IPS-18c (cell line): ENCODE results near the gene WNK4.
"Not testable (repeated sequence)": the region's sequence is repeated elsewhere in the genome, so short reads cannot be mapped to it uniquely, and the experiment has no call there.

Experiments used
- H3K4me3 ChIP-seq: 2 replicates; pipeline ENCODE4 v1.7.0; 2013; ENCODE audit warnings: low read depth, mild to moderate bottlenecking, low read length, moderate library complexity; ENCODE audit not compliant: insufficient read depth
- H3K9me3 ChIP-seq: one replicate; pipeline ENCODE4 v1.6.1; 2013; ENCODE audit warnings: mild to moderate bottlenecking, low read length, moderate library complexity; ENCODE audit not compliant: control insufficient read depth, insufficient read depth

Gene WNK4

DNA sequence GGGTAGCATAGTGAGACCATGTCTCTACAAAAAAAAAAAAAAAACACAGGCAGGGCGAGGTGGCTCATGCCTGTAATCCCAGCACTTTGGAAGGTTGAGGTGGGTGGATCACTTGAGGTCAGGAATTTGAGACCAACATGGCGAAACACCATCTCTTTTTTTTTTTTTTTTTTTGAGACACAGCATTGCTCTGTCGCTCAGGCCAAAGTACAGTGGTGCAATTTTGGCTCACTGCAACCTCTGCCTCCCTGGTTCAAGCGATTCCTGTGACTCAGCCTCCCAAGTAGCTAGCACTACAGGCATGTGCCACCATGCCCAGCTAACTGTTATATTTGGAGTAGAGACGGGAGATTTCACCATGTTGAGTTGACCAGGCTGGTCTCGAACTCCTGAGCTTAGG lies 14.3 kb upstream of the WNK4 start:
- Histone ChIP-seq H3K9me3 (no peaks in the 10 kb centered on the region), H3K4me3 (no peak overlapping the region)

GRCh38 chr17:42767512-42767911 lies 12.9 kb upstream of the WNK4 start:
- no peak overlapping the region for H3K4me3 ChIP-seq
- no peaks in the 10 kb centered on the region for H3K9me3 ChIP-seq

- H3K9me3 ChIP-seq, H3K4me3 ChIP-seq: not testable (repeated sequence)
Observed at GRCh38 chr17:42768006-42768405, 12.4 kb upstream of the WNK4 start.

- H3K9me3 ChIP-seq, H3K4me3 ChIP-seq: not testable (repeated sequence)
Observed at GRCh38 chr17:42769964-42770363, 10.4 kb upstream of the WNK4 start.

DNA sequence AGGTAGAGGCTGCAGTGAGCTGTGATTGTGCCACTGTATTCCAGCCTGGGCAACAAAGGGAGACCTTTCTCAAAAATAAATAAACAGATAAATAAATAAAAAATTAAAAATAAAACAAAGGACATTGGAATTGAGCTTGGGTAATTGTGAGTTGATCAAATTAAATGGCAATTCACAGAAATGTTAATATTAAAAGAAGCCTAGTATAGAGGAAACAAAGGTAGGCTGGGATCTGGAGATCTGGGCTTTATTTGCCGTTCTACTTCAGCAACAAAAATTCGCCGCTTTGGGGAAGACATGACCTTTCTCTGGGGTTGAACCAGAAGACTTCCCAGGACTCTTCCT lies 7.5 kb upstream of the WNK4 start:
- peak overlapping the region; percentile 91 for H3K4me3 ChIP-seq
- H3K9me3 ChIP-seq, result no peaks in the 10 kb centered on the region

DNA sequence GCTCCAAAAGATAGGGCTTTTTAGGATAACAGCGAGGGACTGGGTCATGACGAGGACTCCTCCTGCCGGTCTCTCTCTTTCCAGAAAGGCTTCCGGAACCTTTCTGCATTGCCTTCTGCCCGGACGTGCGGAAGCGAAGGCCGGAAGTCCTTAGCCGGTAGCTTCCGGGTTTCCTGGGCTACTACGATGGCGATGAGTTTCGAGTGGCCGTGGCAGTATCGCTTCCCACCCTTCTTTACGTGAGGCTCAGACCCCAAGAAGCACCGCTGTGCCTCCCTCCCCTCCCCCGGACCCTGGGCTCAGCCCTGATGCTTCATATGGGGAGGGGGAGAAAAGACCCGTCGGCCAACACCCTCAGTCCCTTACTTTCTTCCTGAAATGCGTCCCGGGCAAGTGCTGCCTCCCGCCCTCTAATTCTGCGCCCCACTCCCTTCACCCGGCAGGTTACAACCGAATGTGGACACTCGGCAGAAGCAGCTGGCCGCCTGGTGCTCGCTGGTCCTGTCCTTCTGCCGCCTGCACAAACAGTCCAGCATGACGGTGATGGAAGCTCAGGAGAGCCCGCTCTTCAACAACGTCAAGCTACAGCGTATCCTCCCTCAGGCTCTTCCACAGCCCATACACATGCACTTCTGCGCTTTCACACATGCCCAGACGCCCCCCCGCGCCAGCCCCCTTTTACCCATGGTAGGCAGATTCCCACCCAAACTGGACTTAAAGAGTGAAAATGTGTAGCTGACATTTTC lies 6.9 kb upstream of the WNK4 start, which contains the start of gene VPS25:
VPS25 (plus strand) TSS at position 160 of the 746 bp plus-strand sequence; CDS start at position 187, 27 bp downstream.
- Histone ChIP-seq H3K9me3 (no peaks in the 10 kb centered on the region), H3K4me3 (peak within 1 kb of the TSS; percentile 91)

DNA sequence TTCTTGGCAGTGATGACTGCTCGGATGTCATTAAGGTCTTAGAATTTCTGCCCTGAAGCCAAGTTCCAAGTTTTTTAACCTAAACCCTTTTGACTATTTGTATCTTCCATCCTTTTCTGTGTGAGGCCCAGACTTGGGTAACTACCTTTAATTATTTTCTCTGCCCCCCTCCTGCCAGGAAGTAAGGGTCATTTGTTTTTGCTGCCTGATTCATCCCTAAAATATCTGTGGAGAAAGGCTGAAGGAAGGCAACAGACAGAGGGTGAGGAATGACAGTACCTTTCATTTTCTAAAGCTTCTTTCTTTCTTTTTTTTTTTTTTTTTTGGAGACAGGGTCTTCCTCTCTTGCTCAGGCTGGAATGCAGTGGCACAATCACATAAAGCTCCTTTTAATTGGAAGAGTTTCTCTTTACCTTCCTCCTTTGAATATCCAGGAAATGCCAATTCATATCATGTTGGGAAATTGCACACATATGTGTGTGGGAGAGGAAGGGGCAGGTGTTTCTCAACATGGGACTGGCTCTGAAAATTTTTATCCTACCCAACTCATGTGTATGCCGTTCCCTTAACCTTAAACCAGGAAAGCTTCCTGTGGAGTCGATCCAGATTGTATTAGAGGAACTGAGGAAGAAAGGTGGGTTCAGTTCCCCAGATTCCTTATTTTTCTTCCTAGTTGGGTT lies 6.2 kb upstream of the WNK4 start:
- Histone ChIP-seq H3K4me3 (peak overlapping the region; percentile 91), H3K9me3 (no peaks in the 10 kb centered on the region)

DNA sequence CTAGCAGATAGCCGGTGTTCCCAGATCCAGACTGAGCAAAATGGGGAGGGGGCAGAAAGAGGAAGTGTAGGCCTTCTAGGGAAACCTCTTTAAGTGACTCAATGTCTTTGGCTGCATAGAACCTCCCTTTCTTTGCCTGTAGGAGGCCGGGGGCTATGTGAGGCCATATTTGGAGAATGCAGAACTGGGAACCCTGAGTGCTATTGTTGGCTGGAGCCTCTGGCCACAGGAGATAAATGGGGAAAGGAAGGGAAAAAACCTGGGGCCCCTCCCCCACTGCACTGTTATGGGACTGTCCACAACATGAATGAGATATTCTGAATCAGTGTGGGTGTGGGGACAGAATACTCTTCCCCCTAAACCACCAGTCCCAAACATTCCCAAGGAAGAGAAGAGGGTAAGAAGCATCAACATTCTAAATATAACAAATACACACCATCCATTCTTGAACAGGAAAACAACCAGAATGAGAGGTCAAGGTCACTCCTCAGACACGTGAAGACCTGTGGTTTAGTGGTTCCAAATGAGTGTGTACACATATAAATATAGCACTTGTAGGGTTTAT lies 4.8 kb upstream of the WNK4 start:
- no peaks in the 10 kb centered on the region for H3K9me3 ChIP-seq
- no peak overlapping the region for H3K4me3 ChIP-seq

DNA sequence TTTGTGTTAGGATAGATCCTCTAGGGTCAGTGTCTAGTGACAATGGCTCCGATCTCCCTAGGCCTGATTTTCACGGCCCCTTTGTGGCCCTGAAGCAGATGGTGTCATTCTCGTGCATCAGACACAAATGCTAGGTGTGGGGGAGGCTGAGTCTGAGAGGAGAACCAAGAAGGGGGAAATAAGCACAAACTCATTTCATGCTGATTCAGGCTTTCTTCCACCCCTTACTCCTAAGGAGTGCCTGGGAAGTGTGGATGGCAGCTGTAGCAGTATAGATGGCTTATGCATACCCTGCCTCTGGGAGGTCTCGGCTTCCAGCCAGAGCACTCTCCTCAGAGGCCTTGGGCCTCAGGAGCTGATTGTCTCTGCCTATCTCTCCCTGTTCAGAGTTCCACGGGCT lies 1.8 kb upstream of the WNK4 start:
- H3K9me3 ChIP-seq, result no peaks in the 10 kb centered on the region
- no peak overlapping the region for H3K4me3 ChIP-seq

GRCh38 chr17:42779304-42779935 lies 990 bp upstream of the WNK4 start:
- no peak overlapping the region for H3K4me3 ChIP-seq
- H3K9me3 ChIP-seq, result no peaks in the 10 kb centered on the region

DNA sequence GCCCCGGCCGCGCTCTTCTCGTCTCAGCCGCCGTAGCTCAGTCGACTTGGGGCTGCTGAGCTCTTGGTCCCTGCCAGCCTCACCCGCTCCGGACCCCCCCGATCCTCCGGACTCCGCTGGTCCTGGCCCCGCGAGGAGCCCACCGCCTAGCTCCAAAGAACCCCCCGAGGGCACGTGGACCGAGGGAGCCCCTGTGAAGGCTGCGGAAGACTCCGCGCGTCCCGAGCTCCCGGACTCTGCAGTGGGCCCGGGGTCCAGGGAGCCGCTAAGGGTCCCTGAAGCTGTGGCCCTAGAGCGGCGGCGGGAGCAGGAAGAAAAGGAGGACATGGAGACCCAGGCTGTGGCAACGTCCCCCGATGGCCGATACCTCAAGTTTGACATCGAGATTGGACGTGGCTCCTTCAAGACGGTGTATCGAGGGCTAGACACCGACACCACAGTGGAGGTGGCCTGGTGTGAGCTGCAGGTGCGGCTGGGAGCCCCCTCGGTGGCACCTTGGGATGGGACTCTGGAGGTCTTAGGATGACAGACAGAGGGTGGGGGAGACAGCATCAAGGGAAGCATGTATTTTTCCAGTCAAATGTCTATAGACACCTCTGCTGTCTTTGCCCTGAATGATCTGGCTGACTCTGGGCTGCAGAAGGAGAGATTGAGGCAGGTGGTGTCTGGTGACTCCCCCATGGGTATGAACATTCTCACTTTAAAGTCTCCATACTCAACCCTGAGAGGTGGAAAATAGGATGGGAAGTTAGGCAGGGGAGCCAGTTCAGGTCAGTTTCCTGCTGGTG lies 635 bp downstream of the WNK4 start:
- Histone ChIP-seq H3K9me3 (no peaks in the 10 kb centered on the region), H3K4me3 (peak overlapping the region; percentile 64)

GRCh38 chr17:42781639-42782165 lies 1.3 kb downstream of the WNK4 start:
- Histone ChIP-seq H3K9me3 (no peaks in the 10 kb centered on the region), H3K4me3 (peak overlapping the region; percentile 64; the same call in 1 of the 2 replicates)

DNA sequence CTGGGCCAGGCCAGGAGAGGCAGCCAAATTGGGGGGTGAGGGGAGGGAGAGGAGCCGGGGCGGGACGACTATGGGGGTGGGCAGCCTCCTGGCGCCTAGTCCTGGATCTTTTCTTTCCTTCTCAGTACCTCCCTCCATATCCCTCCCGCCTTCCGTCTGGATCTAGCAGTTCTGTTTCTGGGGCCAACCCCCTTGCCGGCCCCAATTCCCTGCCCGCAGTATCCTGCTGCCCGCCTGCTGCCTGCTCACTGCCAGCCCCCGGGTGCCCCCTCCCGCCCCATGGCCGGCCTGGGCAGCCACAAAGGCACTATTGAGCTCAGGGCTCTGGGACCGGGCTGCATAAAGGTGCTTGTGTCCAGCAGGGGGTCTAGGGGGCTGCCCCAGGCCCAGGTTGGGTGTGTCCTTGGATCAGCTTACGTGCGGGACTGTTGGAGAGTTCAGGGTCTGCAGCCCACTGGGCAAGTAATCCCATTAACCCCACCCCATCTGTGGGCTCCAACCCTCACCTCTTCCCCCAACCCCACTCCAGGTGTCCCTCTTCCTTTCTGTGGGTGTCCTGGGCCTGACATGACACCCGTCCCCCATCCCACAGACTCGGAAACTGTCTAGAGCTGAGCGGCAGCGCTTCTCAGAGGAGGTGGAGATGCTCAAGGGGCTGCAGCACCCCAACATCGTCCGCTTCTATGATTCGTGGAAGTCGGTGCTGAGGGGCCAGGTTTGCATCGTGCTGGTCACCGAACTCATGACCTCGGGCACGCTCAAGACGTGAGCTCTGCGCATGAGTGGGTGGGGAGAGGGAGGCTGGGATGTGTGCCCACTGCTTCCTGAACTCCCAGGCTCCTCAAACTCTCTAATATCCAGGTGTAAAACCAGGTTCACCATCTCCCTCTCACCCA lies 2.0 kb downstream of the WNK4 start:
- Histone ChIP-seq H3K4me3 (no peak overlapping the region), H3K9me3 (no peaks in the 10 kb centered on the region)

DNA sequence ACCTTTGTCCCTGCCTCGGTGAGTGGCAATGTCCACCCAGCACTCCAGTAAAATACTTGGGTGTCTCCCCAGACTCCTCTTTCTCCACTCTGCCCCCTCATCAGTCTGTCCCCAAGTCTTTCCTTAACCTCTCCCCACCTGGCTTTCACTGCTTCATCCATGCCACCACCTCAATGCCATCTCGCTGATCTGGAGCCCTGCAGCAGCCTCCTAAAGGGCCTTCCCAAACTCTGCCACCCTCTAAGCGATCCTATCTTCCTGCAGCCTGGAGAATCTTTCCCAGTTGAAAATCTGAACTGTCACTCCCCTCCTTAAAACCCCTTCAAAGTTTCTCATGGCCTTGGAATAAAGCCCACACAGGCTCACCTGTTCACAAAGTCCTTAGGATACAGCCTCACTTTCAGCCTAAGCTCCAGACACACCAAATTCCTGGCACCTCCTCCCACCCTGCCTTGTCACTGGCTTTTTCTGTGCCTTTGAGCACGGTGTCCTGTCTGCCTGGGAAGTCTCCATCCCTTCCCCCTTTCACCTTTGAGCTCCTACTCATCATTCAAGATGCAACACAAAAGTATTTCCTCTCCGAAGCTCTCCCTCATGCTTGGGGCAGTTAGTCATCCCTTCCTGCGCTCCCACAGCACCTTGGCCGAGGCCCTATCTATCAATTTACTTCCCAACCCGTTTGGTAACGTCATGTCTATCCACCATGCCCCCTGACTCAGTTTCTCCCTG lies 2.8 kb downstream of the WNK4 start:
- no peaks in the 10 kb centered on the region for H3K9me3 ChIP-seq
- no peak overlapping the region for H3K4me3 ChIP-seq

- H3K4me3 ChIP-seq, result no peak overlapping the region
- no peaks in the 10 kb centered on the region for H3K9me3 ChIP-seq
Observed at GRCh38 chr17:42783791-42784138, 3.4 kb downstream of the WNK4 start.

DNA sequence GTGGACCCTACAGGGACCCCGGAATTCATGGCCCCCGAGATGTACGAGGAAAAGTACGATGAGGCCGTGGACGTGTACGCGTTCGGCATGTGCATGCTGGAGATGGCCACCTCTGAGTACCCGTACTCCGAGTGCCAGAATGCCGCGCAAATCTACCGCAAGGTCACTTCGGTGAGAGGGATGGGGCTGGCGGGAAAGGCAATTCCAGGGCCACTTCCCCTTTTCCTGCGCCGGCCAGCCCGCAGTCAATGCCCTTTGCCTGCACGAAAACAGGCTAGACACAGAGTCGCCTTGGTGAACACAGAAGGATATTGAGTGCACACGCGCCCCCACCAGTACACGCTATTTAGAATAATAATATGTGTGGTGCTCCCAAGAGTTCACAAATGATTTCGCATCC lies 4.0 kb downstream of the WNK4 start:
- Histone ChIP-seq H3K4me3 (no peak overlapping the region), H3K9me3 (no peaks in the 10 kb centered on the region)
